SK-N-SH treated with all-trans-retinoic acid at 6 μM for 48 hours (cell line): ENCODE measurements around the gene FARS2.

Experiments used
- BACH2 ChIP-seq: fragments of 250-450 bp; sonication (Bioruptor Pico); IDR thresholded peaks from 2 replicates; pipeline ENCODE4 v1.9.0; 2021; ENCODE audit warnings: mild to moderate bottlenecking, borderline replicate concordance
- CREB5 ChIP-seq: fragments of 250-450 bp; sonication (Bioruptor Pico); IDR thresholded peaks from 2 replicates; pipeline ENCODE4 v1.5.1; 2020; ENCODE audit warnings: low read depth, mild to moderate bottlenecking, moderate library complexity
- POU6F1 ChIP-seq: fragments of 250-450 bp; sonication (Bioruptor Pico); IDR thresholded peaks from 2 replicates; pipeline ENCODE4 v1.8.0; 2021; ENCODE audit warnings: low read depth, mild to moderate bottlenecking, moderate library complexity, borderline replicate concordance
- TCF4 ChIP-seq: fragments of 250-450 bp; sonication (Bioruptor Pico); IDR thresholded peaks from 2 replicates; pipeline ENCODE4 v1.8.0; 2021; ENCODE audit warnings: mild to moderate bottlenecking, moderate library complexity, borderline replicate concordance
- ZC3H10 ChIP-seq: fragments of 250-450 bp; sonication (Bioruptor Pico); IDR thresholded peaks from 2 replicates; pipeline ENCODE4 v1.5.1; 2021; ENCODE audit warnings: mild to moderate bottlenecking, moderate library complexity
- ZFP30 ChIP-seq: fragments of 450-650 bp; formaldehyde crosslinking; IDR thresholded peaks from 2 replicates; pipeline ENCODE4 v1.5.0; 2022; ENCODE audit warnings: mild to moderate bottlenecking, moderate library complexity
- ZNF8 ChIP-seq: fragments of 450-650 bp; formaldehyde crosslinking; IDR thresholded peaks from 2 replicates; pipeline ENCODE4 v1.5.0; 2020; ENCODE audit warnings: mild to moderate bottlenecking, moderate library complexity
- TF ChIP-seq, protein P1 (sequence below): fragments of 250-450 bp; sonication (Bioruptor Pico); IDR thresholded peaks from 2 replicates; pipeline ENCODE4 v1.8.0; 2020; ENCODE audit warnings: mild to moderate bottlenecking, moderate library complexity, borderline replicate concordance

DNA sequence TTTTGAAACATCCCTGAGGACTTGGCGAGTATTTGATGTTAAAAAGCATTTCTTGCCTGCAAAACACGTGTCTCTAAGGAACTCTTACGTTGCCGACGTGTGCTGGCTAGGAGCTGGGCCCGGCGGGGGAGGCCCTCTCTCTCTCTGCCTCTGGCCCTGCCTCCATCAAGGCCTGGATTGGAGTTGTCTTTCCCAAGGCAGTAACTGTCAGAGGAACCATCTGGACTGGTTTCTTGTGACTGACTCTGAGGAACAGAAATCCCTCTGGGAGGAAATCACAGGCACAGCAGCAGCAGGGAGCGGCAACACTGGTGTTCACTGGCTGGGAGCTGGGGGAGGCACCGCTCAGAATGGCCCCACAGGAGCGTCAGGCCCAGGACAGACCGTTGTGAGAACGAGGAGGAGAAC is 501.3 kb downstream of the FARS2 start:
- TF ChIP-seq, protein P1, sequence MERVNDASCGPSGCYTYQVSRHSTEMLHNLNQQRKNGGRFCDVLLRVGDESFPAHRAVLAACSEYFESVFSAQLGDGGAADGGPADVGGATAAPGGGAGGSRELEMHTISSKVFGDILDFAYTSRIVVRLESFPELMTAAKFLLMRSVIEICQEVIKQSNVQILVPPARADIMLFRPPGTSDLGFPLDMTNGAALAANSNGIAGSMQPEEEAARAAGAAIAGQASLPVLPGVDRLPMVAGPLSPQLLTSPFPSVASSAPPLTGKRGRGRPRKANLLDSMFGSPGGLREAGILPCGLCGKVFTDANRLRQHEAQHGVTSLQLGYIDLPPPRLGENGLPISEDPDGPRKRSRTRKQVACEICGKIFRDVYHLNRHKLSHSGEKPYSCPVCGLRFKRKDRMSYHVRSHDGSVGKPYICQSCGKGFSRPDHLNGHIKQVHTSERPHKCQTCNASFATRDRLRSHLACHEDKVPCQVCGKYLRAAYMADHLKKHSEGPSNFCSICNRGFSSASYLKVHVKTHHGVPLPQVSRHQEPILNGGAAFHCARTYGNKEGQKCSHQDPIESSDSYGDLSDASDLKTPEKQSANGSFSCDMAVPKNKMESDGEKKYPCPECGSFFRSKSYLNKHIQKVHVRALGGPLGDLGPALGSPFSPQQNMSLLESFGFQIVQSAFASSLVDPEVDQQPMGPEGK, result no peak
- TF ChIP-seq POU6F1 (CRISPR knock-in tag) (no peak), TCF4 (CRISPR knock-in tag) (no peak), ZNF8 (CRISPR knock-in tag) (no peak), ZFP30 (CRISPR knock-in tag) (no peak), BACH2 (no peak), CREB5 (CRISPR knock-in tag) (no peak), ZC3H10 (no peak)
